Cardiac muscle cell (in vitro differentiated cells and primary cell): ENCODE measurements around the gene TNFSF12. TPM values are rescaled to one million over a fixed set of nuclear protein-coding genes. Genes with fewer than 3 reads are reported as not detected.

Source experiments
- DNase-seq, 2 donors: peaks; one replicate each; pipeline versions ENCODE4 v3.0.0 to v3.0.0-alpha.2; 2010 to 2017; ENCODE audit warnings: low read depth in 1 of 2, low spot score in 1 of 2
- H3K27ac ChIP-seq: fragments of 200-600 bp; sonication (generic); 2 replicates; pipeline ENCODE4 v1.5.1; 2016
- H3K27me3 ChIP-seq: fragments of 200-600 bp; sonication (generic); 2 replicates; pipeline ENCODE4 v1.6.0; 2016; ENCODE audit warnings: control low read depth
- H3K36me3 ChIP-seq: fragments of 200-600 bp; sonication (generic); 2 replicates; pipeline ENCODE4 v1.5.1; 2016; ENCODE audit warnings: control low read depth
- H3K4me1 ChIP-seq: fragments of 200-600 bp; sonication (generic); 2 replicates; pipeline ENCODE4 v1.8.1; 2017; ENCODE audit warnings: low read depth, mild to moderate bottlenecking, mixed run types
- H3K4me3 ChIP-seq: fragments of 200-600 bp; sonication (generic); 2 replicates; pipeline ENCODE4 v1.5.1; 2016; ENCODE audit warnings: mild to moderate bottlenecking
- H3K9me3 ChIP-seq: fragments of 200-600 bp; sonication (generic); 2 replicates; pipeline ENCODE4 v1.5.1; 2017; ENCODE audit warnings: low read depth, mild to moderate bottlenecking, control low read depth
- polyA plus RNA-seq: library from polyadenylated mRNA; unstranded; fragments of >200 nt; fragmentation: Nextera tagmentation; extraction: Ambion mirVana; gene quantifications from 2 replicates; pipeline ENCODE4 v1.2.1, GENCODE V29; 2016
- total RNA-seq: library from RNA; depleted of rRNA; stranded (reverse); fragments of >200 nt; gene quantifications from 2 replicates; pipeline ENCODE4 v1.2.3, GENCODE V29; 2016
- TF ChIP-seq, protein P1 (sequence below): IDR thresholded peaks from 2 replicates; pipeline ENCODE4 v1.5.1; 2012; ENCODE audit warnings: low read depth, mild to moderate bottlenecking, low read length

TNFSF12 gene
- total and polyA plus RNA-seq, 2 experiments from 2014 or later: 3.2 to 11.7 TPM

DNA sequence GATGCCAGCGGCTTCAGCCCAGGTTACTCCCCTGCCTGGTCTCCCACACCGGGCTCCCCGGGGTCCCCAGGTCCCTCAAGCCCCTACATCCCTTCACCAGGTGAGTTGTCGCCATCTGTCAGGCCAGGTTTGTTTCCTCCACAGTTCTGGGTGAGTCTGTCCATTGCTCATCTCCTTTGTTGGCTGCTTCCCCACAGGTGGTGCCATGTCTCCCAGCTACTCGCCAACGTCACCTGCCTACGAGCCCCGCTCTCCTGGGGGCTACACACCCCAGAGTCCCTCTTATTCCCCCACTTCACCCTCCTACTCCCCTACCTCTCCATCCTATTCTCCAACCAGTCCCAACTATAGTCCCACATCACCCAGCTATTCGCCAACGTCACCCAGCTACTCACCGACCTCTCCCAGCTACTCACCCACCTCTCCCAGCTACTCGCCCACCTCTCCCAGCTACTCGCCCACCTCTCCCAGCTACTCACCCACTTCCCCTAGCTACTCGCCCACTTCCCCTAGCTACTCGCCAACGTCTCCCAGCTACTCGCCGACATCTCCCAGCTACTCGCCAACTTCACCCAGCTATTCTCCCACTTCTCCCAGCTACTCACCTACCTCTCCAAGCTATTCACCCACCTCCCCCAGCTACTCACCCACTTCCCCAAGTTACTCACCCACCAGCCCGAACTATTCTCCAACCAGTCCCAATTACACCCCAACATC lies 35.9 kb upstream of the TNFSF12 start:
- TF ChIP-seq, protein P1, sequence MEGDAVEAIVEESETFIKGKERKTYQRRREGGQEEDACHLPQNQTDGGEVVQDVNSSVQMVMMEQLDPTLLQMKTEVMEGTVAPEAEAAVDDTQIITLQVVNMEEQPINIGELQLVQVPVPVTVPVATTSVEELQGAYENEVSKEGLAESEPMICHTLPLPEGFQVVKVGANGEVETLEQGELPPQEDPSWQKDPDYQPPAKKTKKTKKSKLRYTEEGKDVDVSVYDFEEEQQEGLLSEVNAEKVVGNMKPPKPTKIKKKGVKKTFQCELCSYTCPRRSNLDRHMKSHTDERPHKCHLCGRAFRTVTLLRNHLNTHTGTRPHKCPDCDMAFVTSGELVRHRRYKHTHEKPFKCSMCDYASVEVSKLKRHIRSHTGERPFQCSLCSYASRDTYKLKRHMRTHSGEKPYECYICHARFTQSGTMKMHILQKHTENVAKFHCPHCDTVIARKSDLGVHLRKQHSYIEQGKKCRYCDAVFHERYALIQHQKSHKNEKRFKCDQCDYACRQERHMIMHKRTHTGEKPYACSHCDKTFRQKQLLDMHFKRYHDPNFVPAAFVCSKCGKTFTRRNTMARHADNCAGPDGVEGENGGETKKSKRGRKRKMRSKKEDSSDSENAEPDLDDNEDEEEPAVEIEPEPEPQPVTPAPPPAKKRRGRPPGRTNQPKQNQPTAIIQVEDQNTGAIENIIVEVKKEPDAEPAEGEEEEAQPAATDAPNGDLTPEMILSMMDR: no peak
- H3K9me3 ChIP-seq: no peaks in the 10 kb centered on the region
- no peak overlapping the region for H3K4me3 ChIP-seq
- DNase-seq: no peak
- no peaks in the 10 kb centered on the region for H3K27me3 ChIP-seq
- H3K4me1 ChIP-seq: no peaks in the 10 kb centered on the region
- peaks cover 49% of the 10 kb centered on the region for H3K36me3 ChIP-seq
- H3K27ac ChIP-seq: no peak overlapping the region

DNA sequence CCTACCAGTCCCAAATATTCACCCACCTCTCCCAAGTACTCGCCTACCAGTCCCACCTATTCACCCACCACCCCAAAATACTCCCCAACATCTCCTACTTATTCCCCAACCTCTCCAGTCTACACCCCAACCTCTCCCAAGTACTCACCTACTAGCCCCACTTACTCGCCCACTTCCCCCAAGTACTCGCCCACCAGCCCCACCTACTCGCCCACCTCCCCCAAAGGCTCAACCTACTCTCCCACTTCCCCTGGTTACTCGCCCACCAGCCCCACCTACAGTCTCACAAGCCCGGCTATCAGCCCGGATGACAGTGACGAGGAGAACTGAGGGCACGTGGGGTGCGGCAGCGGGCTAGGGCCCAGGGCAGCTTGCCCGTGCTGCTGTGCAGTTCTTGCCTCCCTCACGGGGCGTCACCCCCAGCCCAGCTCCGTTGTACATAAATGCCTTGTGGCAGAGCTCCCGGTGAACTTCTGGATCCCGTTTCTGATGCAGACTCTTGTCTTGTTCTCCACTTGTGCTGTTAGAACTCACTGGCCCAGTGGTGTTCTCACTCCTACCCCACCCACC lies 34.9 kb upstream of the TNFSF12 start:
- DNase-seq: no peak
- TF ChIP-seq, protein P1: no peak
- Histone ChIP-seq H3K27me3 (no peaks in the 10 kb centered on the region), H3K4me1 (no peaks in the 10 kb centered on the region), H3K27ac (no peak overlapping the region), H3K4me3 (no peak overlapping the region), H3K9me3 (no peaks in the 10 kb centered on the region), H3K36me3 (peaks cover 40% of the 10 kb centered on the region)

DNA sequence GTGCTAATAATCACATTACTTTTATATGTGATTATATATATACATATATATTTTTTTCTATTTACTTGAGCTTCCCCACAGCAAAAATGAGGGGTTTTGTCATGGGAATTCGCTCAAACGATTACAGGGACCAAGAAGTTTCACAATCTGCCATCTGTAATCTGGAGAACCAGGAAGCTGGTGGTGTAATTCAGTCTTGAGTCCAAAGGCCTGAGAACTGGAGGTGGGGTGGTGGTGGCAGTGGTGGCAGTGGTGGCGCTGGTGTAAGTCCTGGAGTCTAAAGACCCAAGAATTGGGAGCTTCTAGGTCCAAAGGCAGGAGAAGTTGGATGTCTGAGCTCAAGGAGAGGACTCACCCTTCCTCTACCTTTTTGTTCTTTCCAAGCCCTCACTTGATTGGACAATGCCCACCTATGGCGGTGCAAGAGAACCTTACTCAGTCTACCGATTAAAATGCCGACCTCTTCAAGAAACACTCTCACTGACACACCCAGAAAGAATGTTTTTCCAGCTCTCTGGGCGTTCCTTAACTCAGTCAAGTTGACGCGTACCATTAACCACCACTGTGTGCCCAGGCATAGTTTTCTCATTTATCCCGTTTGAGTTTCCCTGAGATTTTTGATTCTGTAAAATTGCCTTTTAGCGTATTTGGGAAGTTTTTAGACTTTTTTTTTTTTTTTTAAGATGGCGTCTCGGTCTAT lies 32.8 kb upstream of the TNFSF12 start:
- peak in 1 of 2 donors; percentile 38 for DNase-seq
- Histone ChIP-seq H3K9me3 (no peaks in the 10 kb centered on the region), H3K4me3 (no peak overlapping the region), H3K27me3 (no peaks in the 10 kb centered on the region), H3K27ac (no peak overlapping the region), H3K4me1 (no peaks in the 10 kb centered on the region), H3K36me3 (peaks cover 30% of the 10 kb centered on the region)
- TF ChIP-seq, protein P1: no peak

DNA sequence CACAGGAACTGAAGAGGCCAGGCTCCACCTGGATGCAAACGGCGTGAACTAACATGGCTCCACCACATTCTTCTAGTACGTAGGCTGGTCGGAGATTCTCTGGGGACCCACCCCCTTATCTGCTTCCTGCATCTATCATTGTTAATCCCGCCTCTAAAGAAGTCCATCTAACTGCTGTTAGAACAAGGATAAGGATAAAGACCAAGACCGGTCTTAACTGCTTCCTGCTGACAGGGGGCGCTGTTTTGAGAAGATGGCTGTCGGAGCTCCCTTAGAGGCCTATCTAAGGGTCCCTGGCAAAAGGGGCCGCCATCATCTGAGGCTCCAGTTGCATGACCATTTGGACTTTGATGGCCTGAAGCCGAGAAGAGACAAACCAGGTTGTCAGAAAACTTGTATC lies 25.8 kb upstream of the TNFSF12 start:
- no peak overlapping the region for H3K4me3 ChIP-seq

DNA sequence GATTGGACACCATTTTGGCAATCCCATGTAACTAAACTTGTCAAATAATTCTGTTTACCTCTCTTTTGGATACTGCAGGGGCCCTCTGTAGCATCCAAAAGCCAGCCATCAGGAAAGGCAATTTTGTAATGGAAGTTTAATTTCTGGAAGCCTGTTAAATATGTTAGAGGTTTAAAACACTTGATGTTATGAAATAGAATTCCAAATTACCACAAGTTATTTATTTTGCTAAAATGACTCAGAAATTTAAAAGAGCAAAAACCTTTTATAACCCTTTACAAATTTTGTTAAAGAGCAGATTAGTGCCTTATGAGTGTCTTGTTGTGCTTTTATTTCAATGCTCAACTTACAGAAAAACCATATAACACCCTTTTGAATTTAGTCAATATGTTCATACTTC lies 20.0 kb upstream of the TNFSF12 start:
- Histone ChIP-seq H3K27me3 (no peaks in the 10 kb centered on the region), H3K27ac (no peak overlapping the region), H3K4me1 (no peaks in the 10 kb centered on the region), H3K4me3 (no peak overlapping the region), H3K9me3 (no peaks in the 10 kb centered on the region), H3K36me3 (no peaks in the 10 kb centered on the region)
- DNase-seq: no peak
- TF ChIP-seq, protein P1: no peak

More for the DNA sequence above, 25.8 kb upstream of the TNFSF12 start:
- Histone ChIP-seq H3K36me3 (no peaks in the 10 kb centered on the region), H3K27me3 (no peaks in the 10 kb centered on the region), H3K9me3 (no peaks in the 10 kb centered on the region), H3K27ac (no peak overlapping the region), H3K4me1 (no peaks in the 10 kb centered on the region)
- peak in 1 of 2 donors; percentile 22 for DNase-seq
- TF ChIP-seq, protein P1: peak; percentile 43
